Measurements from ENCODE around the gene SNX9. TPM values are rescaled to one million over a fixed set of nuclear protein-coding genes. Genes with fewer than 3 reads are reported as not detected.

The SNX9 gene
- total RNA-seq, 2 experiments from 2014 or later: 46.6 to 48.5 TPM

- H3K9me3 Mint-ChIP-seq: no peaks in the 10 kb centered on the region
- intact Hi-C loops (cut with DNase I, micrococcal nuclease): no loop called here
- CTCF ChIA-PET: interaction anchor here (1.4 kb wide), 1 partner anchor 42 kb away, joined by 4 read pairs; no protein-coding TSS in a partner anchor
- Histone ChIP-seq H3K27ac (ENCODE audit: low read depth in 1 of 2, low read length in 2 of 2) (no peak overlapping the region), H3K4me1 (ENCODE audit: insufficient read depth, low read length) (peaks cover 32% of the 10 kb centered on the region), H3K4me3 (ENCODE audit: low read length) (no peak overlapping the region), H3K36me3 (ENCODE audit: insufficient read depth, low read length) (peaks cover 3% of the 10 kb centered on the region), H3K9me3 (ENCODE audit: control insufficient read depth in 1 of 2, insufficient read depth in 1 of 2, low read length in 2 of 2) (peaks cover 0 to 3% of the 10 kb centered on the region in 2 experiments), H3K27me3 (ENCODE audit: control insufficient read depth in 1 of 2, insufficient read depth in 2 of 2, low read length in 2 of 2) (no peaks in the 10 kb centered on the region)
- POLR2A ChIA-PET: interaction anchor here (1.2 to 1.3 kb wide), 2 partner anchors 31 to 67 kb away, joined by 3 to 4 read pairs; no protein-coding TSS in a partner anchor
- H3K27ac Mint-ChIP-seq: no peak overlapping the region
- no peak for TF ChIP-seq CTCF (IDR thresholded peaks at IDR 0.05)
- peak overlapping the region; percentile 13 for H3K4me3 Mint-ChIP-seq
- peaks cover 5% of the 10 kb centered on the region for H3K36me3 Mint-ChIP-seq (ENCODE audit: low read depth)
- no peaks in the 10 kb centered on the region for H3K27me3 Mint-ChIP-seq
- ATAC-seq (ENCODE audit: poor library complexity): no peak
- H3K4me1 Mint-ChIP-seq (ENCODE audit: low read depth): peaks cover 81% of the 10 kb centered on the region
- no peak for DNase-seq
These were observed 8.6 kb downstream of the SNX9 start for GRCh38 chr6:157831424-157832249.

- Histone ChIP-seq H3K4me3 (ENCODE audit: low read length) (no peak overlapping the region), H3K9me3 (ENCODE audit: control insufficient read depth in 1 of 2, insufficient read depth in 1 of 2, low read length in 2 of 2) (peaks cover 0 to 3% of the 10 kb centered on the region in 2 experiments), H3K27me3 (ENCODE audit: control insufficient read depth in 1 of 2, insufficient read depth in 2 of 2, low read length in 2 of 2) (no peaks in the 10 kb centered on the region), H3K27ac (ENCODE audit: low read depth in 1 of 2, low read length in 2 of 2) (no peak overlapping the region), H3K36me3 (ENCODE audit: insufficient read depth, low read length) (peaks cover 3% of the 10 kb centered on the region), H3K4me1 (ENCODE audit: insufficient read depth, low read length) (peaks cover 32% of the 10 kb centered on the region)
- H3K36me3 Mint-ChIP-seq (ENCODE audit: low read depth): peaks cover 5% of the 10 kb centered on the region
- intact Hi-C loops (cut with DNase I, micrococcal nuclease): no loop called here
- H3K4me3 Mint-ChIP-seq: peak overlapping the region; percentile 44
- no peaks in the 10 kb centered on the region for H3K9me3 Mint-ChIP-seq
- POLR2A ChIA-PET: interaction anchor here (1.2 to 1.3 kb wide), 2 partner anchors 30 to 68 kb away, joined by 3 to 4 read pairs; no protein-coding TSS in a partner anchor
- CTCF ChIA-PET: no interaction called here
- H3K4me1 Mint-ChIP-seq (ENCODE audit: low read depth): peaks cover 88% of the 10 kb centered on the region
- no peak for TF ChIP-seq CTCF (IDR thresholded peaks at IDR 0.05)
- H3K27me3 Mint-ChIP-seq: no peaks in the 10 kb centered on the region
- ATAC-seq (ENCODE audit: poor library complexity) (no peak), DNase-seq (no peak)
- H3K27ac Mint-ChIP-seq: no peak overlapping the region
These were observed 9.4 kb downstream of the SNX9 start for GRCh38 chr6:157832250-157832967.

- H3K36me3 Mint-ChIP-seq (ENCODE audit: low read depth): peaks cover 6% of the 10 kb centered on the region
- Histone ChIP-seq H3K9me3 (ENCODE audit: control insufficient read depth in 1 of 2, insufficient read depth in 1 of 2, low read length in 2 of 2) (peaks cover 0 to 3% of the 10 kb centered on the region in 2 experiments), H3K4me3 (ENCODE audit: low read length) (no peak overlapping the region), H3K27ac (ENCODE audit: low read depth in 1 of 2, low read length in 2 of 2) (no peak overlapping the region), H3K4me1 (ENCODE audit: insufficient read depth, low read length) (peaks cover 33% of the 10 kb centered on the region), H3K27me3 (ENCODE audit: control insufficient read depth in 1 of 2, insufficient read depth in 2 of 2, low read length in 2 of 2) (no peaks in the 10 kb centered on the region), H3K36me3 (ENCODE audit: insufficient read depth, low read length) (no peaks in the 10 kb centered on the region)
- no peaks in the 10 kb centered on the region for H3K9me3 Mint-ChIP-seq
- no peak overlapping the region for H3K27ac Mint-ChIP-seq
- H3K4me1 Mint-ChIP-seq (ENCODE audit: low read depth): peaks cover 92% of the 10 kb centered on the region
- ATAC-seq (ENCODE audit: poor library complexity) (no peak), DNase-seq (no peak)
- intact Hi-C loops (cut with DNase I, micrococcal nuclease): no loop called here
- ChIA-PET POLR2A (interaction anchor here (0.8 to 1.7 kb wide), 4 partner anchors 12 to 71 kb away, joined by 3 to 7 read pairs (median 5); no protein-coding TSS in a partner anchor), CTCF (interaction anchor here (1.3 to 2.0 kb wide), 3 partner anchors 11 to 77 kb away, joined by 3 to 6 read pairs (median 4); no protein-coding TSS in a partner anchor)
- no peak for TF ChIP-seq CTCF (IDR thresholded peaks at IDR 0.05)
- H3K4me3 Mint-ChIP-seq: no peak overlapping the region
- no peaks in the 10 kb centered on the region for H3K27me3 Mint-ChIP-seq
These were observed 11.5 kb downstream of the SNX9 start for GRCh38 chr6:157834549-157834948.
